ENCODE data around the gene C18orf63.

- TF ChIP-seq EZH2 (IDR thresholded peaks at IDR 0.05) (no peak), POLR2AphosphoS5 (IDR thresholded peaks at IDR 0.05; ENCODE audit: borderline replicate concordance, low read depth, low read length) (no peak)
These were observed 32.9 kb downstream of the C18orf63 start for GRCh38 chr18:74348581-74348980.

Measured in SK-N-MC (cell line).